BLaER1 treated with 17β-estradiol and CSF1 and Interleukin-3, amounts not matched to agents 10 nM and 100 nM (cell line): Measurements from ENCODE around the gene EIF4G1.
"Not testable (repeated sequence)": the region's sequence is repeated elsewhere in the genome, so short reads cannot be mapped to it uniquely, and the experiment has no call there.

Source experiments
- H3K27ac ChIP-seq, 11 experiments: shearing (Covaris generic); formaldehyde crosslinking; 2 replicates each; pipeline ENCODE4 v1.8.1; 2022
- H3K27me3 ChIP-seq, 11 experiments: shearing (Covaris generic); formaldehyde crosslinking; 2 replicates each; pipeline ENCODE4 v1.8.1; 2022
- H3K36me3 ChIP-seq, 11 experiments: shearing (Covaris generic); formaldehyde crosslinking; 2 replicates each; pipeline ENCODE4 v1.8.1; 2022
- H3K4me1 ChIP-seq, 10 experiments: shearing (Covaris generic); formaldehyde crosslinking; 2 replicates each; pipeline ENCODE4 v1.8.1; 2022
- H3K4me2 ChIP-seq, 11 experiments: shearing (Covaris generic); formaldehyde crosslinking; 2 replicates each; pipeline ENCODE4 v1.8.1; 2022
- H3K4me3 ChIP-seq, 10 experiments: shearing (Covaris generic); formaldehyde crosslinking; 2 replicates each; pipeline ENCODE4 v1.8.1; 2022
- H3K9ac ChIP-seq, 11 experiments: shearing (Covaris generic); formaldehyde crosslinking; 2 replicates each; pipeline ENCODE4 v1.8.1; 2022
- H3K9me3 ChIP-seq, 11 experiments: shearing (Covaris generic); formaldehyde crosslinking; replicated peaks in 1 of 11; 2 replicates each; pipeline ENCODE4 v1.8.1; 2022
- H4K20me1 ChIP-seq, 11 experiments: shearing (Covaris generic); formaldehyde crosslinking; 2 replicates each; pipeline ENCODE4 v1.8.1; 2022
- Cebpa-rat ChIP-seq, 11 experiments: shearing (Covaris generic); IDR thresholded peaks; 2 replicates each; pipeline ENCODE4 v1.8.1; 2022

The EIF4G1 gene

GRCh38 chr3:184314363-184314699 lies at the start of gene EIF4G1:
Gene EIF4G1 (plus strand): TSS chr3:184314606. CDS start chr3:184315797, 1,191 bp downstream.
- Histone ChIP-seq H3K4me2 (peak within 1 kb of the TSS; percentile 82 to 98 (median 97)), H3K36me3 (peaks cover 31 to 47% (median 44%) of the 10 kb centered on the region in 11 experiments), H3K9me3 (no peaks in the 10 kb centered on the region), H3K4me3 (peak within 1 kb of the TSS; percentile 80 to 98 (median 91)), H3K27me3 (no peaks in the 10 kb centered on the region), H3K4me1 (peaks cover 37 to 41% (median 40%) of the 10 kb centered on the region in 10 experiments), H3K27ac (peak within 1 kb of the TSS; percentile 95 to 99 (median 98)), H3K9ac (peak within 1 kb of the TSS; percentile 93 to 99 (median 98)), H4K20me1 (peaks cover 36 to 46% (median 44%) of the 10 kb centered on the region in 11 experiments)
- no peak for TF ChIP-seq Cebpa-rat (IDR thresholded peaks at IDR 0.05)

GRCh38 chr3:184267249-184267648 lies 47.2 kb upstream of the EIF4G1 start:
- H3K9ac ChIP-seq, H3K4me2 ChIP-seq, H3K27ac ChIP-seq, H4K20me1 ChIP-seq, H3K4me3 ChIP-seq, H3K9me3 ChIP-seq, H3K36me3 ChIP-seq: not testable (repeated sequence)
- Histone ChIP-seq H3K27me3 (peaks cover 24 to 30% (median 27%) of the 10 kb centered on the region in 11 experiments), H3K4me1 (peaks cover 7 to 12% (median 9%) of the 10 kb centered on the region in 10 experiments; a peak in 19 of 20 replicates)

- peaks cover 3 to 6% (median 5%) of the 10 kb centered on the region in 11 experiments; a peak in 19 of 22 replicates for H3K9me3 ChIP-seq
- H3K9ac ChIP-seq, result no peak overlapping the region
- H3K4me1 ChIP-seq, result peaks cover 0 to 9% (median 0%) of the 10 kb centered on the region in 10 experiments; a peak in 4 of 20 replicates
- H3K27ac ChIP-seq, result no peak overlapping the region
- peak overlapping the region in 5 of 11 experiments; percentile 10 to 36 (median 16); a peak in 5 of 22 replicates for H3K4me2 ChIP-seq
- H4K20me1 ChIP-seq, result no peaks in the 10 kb centered on the region
- H3K27me3 ChIP-seq, result peaks cover 25 to 34% (median 26%) of the 10 kb centered on the region in 11 experiments
- H3K36me3 ChIP-seq, result no peaks in the 10 kb centered on the region
- H3K4me3 ChIP-seq, result no peak overlapping the region
- no peak for TF ChIP-seq Cebpa-rat (IDR thresholded peaks at IDR 0.05)
Measured at GRCh38 chr3:184272269-184272668, 42.1 kb upstream of the EIF4G1 start.

- H3K4me3 ChIP-seq, result no peak overlapping the region
- no peak overlapping the region for H3K9ac ChIP-seq
- no peak for TF ChIP-seq Cebpa-rat (IDR thresholded peaks at IDR 0.05)
- H3K4me1 ChIP-seq, result peaks cover 0 to 9% (median 0%) of the 10 kb centered on the region in 10 experiments; a peak in 4 of 20 replicates
- peaks cover 25 to 41% (median 32%) of the 10 kb centered on the region in 11 experiments for H3K27me3 ChIP-seq
- no peak overlapping the region for H3K27ac ChIP-seq
- no peaks in the 10 kb centered on the region for H4K20me1 ChIP-seq
- no peaks in the 10 kb centered on the region for H3K9me3 ChIP-seq
- H3K36me3 ChIP-seq, result no peaks in the 10 kb centered on the region
- no peak overlapping the region for H3K4me2 ChIP-seq
Measured at GRCh38 chr3:184275381-184275701, 39.1 kb upstream of the EIF4G1 start.

- Histone ChIP-seq H3K27ac (no peak within 1 kb of the TSS), H3K9me3 (no peaks in the 10 kb centered on the region), H3K4me3 (no peak within 1 kb of the TSS), H3K36me3 (no peaks in the 10 kb centered on the region), H3K4me1 (peaks cover 0 to 9% (median 0%) of the 10 kb centered on the region in 10 experiments; a peak in 4 of 20 replicates), H3K4me2 (no peak within 1 kb of the TSS), H3K27me3 (peaks cover 25 to 41% (median 32%) of the 10 kb centered on the region in 11 experiments), H4K20me1 (no peaks in the 10 kb centered on the region), H3K9ac (no peak within 1 kb of the TSS)
- no peak for TF ChIP-seq Cebpa-rat (IDR thresholded peaks at IDR 0.05)
Measured at GRCh38 chr3:184275961-184276910, 38.2 kb upstream of the EIF4G1 start, which contains the start of gene ECE2. Gene ECE2 (plus strand): TSS chr3:184276022. CDS start chr3:184276154, 132 bp downstream.

GRCh38 chr3:184277366-184277765 lies 37.0 kb upstream of the EIF4G1 start:
- Histone ChIP-seq H3K4me2 (no peak overlapping the region), H3K36me3 (no peaks in the 10 kb centered on the region), H3K27ac (no peak overlapping the region), H3K9ac (no peak overlapping the region), H3K4me1 (peaks cover 0 to 5% (median 0%) of the 10 kb centered on the region in 10 experiments; a peak in 4 of 20 replicates), H3K4me3 (no peak overlapping the region), H3K9me3 (peaks cover 0 to under 1% (median 0%) of the 10 kb centered on the region in 11 experiments; a peak in 1 of 22 replicates), H3K27me3 (peaks cover 25 to 41% (median 32%) of the 10 kb centered on the region in 11 experiments), H4K20me1 (no peaks in the 10 kb centered on the region)
- TF ChIP-seq Cebpa-rat (IDR thresholded peaks at IDR 0.05), result no peak

- H3K4me1 ChIP-seq, result no peaks in the 10 kb centered on the region; a peak in 1 of 20 replicates
- no peak overlapping the region for H3K9ac ChIP-seq
- peaks cover 0 to 6% (median 0%) of the 10 kb centered on the region in 11 experiments; a peak in 3 of 22 replicates for H3K9me3 ChIP-seq
- H3K4me3 ChIP-seq, result no peak overlapping the region
- H4K20me1 ChIP-seq, result no peaks in the 10 kb centered on the region
- no peak for TF ChIP-seq Cebpa-rat (IDR thresholded peaks at IDR 0.05)
- H3K36me3 ChIP-seq, result no peaks in the 10 kb centered on the region
- peaks cover 0 to 1% (median 0%) of the 10 kb centered on the region in 11 experiments; a peak in 1 of 22 replicates for H3K27me3 ChIP-seq
- H3K27ac ChIP-seq, result no peak overlapping the region
- H3K4me2 ChIP-seq, result no peak overlapping the region
Measured at GRCh38 chr3:184282941-184283340, 31.5 kb upstream of the EIF4G1 start.

GRCh38 chr3:184283681-184284080 lies 30.7 kb upstream of the EIF4G1 start:
- Histone ChIP-seq H3K4me3 (no peak overlapping the region), H4K20me1 (no peaks in the 10 kb centered on the region), H3K4me1 (no peaks in the 10 kb centered on the region; a peak in 1 of 20 replicates), H3K27me3 (no peaks in the 10 kb centered on the region; a peak in 1 of 22 replicates), H3K4me2 (no peak overlapping the region), H3K27ac (no peak overlapping the region), H3K36me3 (no peaks in the 10 kb centered on the region), H3K9ac (no peak overlapping the region), H3K9me3 (peaks cover 0 to 6% (median 0%) of the 10 kb centered on the region in 11 experiments; a peak in 3 of 22 replicates)
- TF ChIP-seq Cebpa-rat (IDR thresholded peaks at IDR 0.05), result no peak

- Histone ChIP-seq H3K27ac (no peak overlapping the region), H3K4me3 (no peak overlapping the region), H3K27me3 (no peaks in the 10 kb centered on the region; a peak in 1 of 22 replicates), H3K9ac (no peak overlapping the region), H3K4me2 (no peak overlapping the region), H3K9me3 (peaks cover 0 to 6% (median 0%) of the 10 kb centered on the region in 11 experiments; a peak in 3 of 22 replicates), H3K4me1 (no peaks in the 10 kb centered on the region; a peak in 1 of 20 replicates), H4K20me1 (no peaks in the 10 kb centered on the region), H3K36me3 (no peaks in the 10 kb centered on the region)
- no peak for TF ChIP-seq Cebpa-rat (IDR thresholded peaks at IDR 0.05)
Measured at GRCh38 chr3:184284696-184285095, 29.7 kb upstream of the EIF4G1 start.
